RWPE2 (cell line): ENCODE measurements around the gene GJC3.
"Not testable (repeated sequence)": the region's sequence is repeated elsewhere in the genome, so short reads cannot be mapped to it uniquely, and the experiment has no call there.

ENCODE experiments used
- ATAC-seq: fragments of 200-7000 bp; cut with Tn5 transposase; 3 replicates; pipeline ENCODE4 v1.9.1; 2021; ENCODE audit warnings: low read depth
- DNase-seq: peaks from one replicate; pipeline ENCODE4 v3.0.0-alpha.2; 2020; ENCODE audit warnings: low spot score
- H3K27ac ChIP-seq: fragments of 450-650 bp; 2 replicates; pipeline ENCODE4 v1.5.1; 2017; ENCODE audit warnings: mild to moderate bottlenecking; ENCODE audit not compliant: poor library complexity, severe bottlenecking
- H3K27me3 ChIP-seq: fragments of 250-450 bp; sonication (Bioruptor Pico); 2 replicates; pipeline ENCODE4 v1.5.1; 2021; ENCODE audit warnings: mild to moderate bottlenecking, moderate library complexity; ENCODE audit not compliant: insufficient read depth, poor library complexity, severe bottlenecking
- H3K36me3 ChIP-seq: fragments of 250-450 bp; sonication (Bioruptor Pico); 2 replicates; pipeline ENCODE4 v1.5.1; 2020; ENCODE audit warnings: low read depth, mild to moderate bottlenecking, moderate library complexity
- H3K4me1 ChIP-seq: fragments of 250-450 bp; sonication (Bioruptor Pico); 2 replicates; pipeline ENCODE4 v1.5.1; 2021; ENCODE audit warnings: mild to moderate bottlenecking, moderate library complexity; ENCODE audit not compliant: insufficient read depth, poor library complexity, severe bottlenecking
- H3K4me3 ChIP-seq: fragments of 250-450 bp; sonication (Bioruptor Pico); 2 replicates; pipeline ENCODE4 v1.5.1; 2021; ENCODE audit warnings: mild to moderate bottlenecking, moderate library complexity; ENCODE audit not compliant: severe bottlenecking
- H3K9me3 ChIP-seq: fragments of 250-450 bp; sonication (Bioruptor Pico); 2 replicates; pipeline ENCODE4 v1.5.1; 2021; ENCODE audit warnings: mild to moderate bottlenecking, moderate library complexity; ENCODE audit not compliant: severe bottlenecking
- TF ChIP-seq, protein P1 (sequence below): fragments of 450-650 bp; IDR thresholded peaks from one replicate; pipeline ENCODE4 v1.5.1; 2017; ENCODE audit warnings: mild to moderate bottlenecking, moderate library complexity; ENCODE audit not compliant: poor library complexity, severe bottlenecking

The GJC3 gene

GRCh38 chr7:99953649-99954048 lies 24.2 kb upstream of the GJC3 start:
- no peak for ATAC-seq
- TF ChIP-seq, protein P1, sequence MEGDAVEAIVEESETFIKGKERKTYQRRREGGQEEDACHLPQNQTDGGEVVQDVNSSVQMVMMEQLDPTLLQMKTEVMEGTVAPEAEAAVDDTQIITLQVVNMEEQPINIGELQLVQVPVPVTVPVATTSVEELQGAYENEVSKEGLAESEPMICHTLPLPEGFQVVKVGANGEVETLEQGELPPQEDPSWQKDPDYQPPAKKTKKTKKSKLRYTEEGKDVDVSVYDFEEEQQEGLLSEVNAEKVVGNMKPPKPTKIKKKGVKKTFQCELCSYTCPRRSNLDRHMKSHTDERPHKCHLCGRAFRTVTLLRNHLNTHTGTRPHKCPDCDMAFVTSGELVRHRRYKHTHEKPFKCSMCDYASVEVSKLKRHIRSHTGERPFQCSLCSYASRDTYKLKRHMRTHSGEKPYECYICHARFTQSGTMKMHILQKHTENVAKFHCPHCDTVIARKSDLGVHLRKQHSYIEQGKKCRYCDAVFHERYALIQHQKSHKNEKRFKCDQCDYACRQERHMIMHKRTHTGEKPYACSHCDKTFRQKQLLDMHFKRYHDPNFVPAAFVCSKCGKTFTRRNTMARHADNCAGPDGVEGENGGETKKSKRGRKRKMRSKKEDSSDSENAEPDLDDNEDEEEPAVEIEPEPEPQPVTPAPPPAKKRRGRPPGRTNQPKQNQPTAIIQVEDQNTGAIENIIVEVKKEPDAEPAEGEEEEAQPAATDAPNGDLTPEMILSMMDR, result no peak
- no peaks in the 10 kb centered on the region for H3K36me3 ChIP-seq
- H3K4me1 ChIP-seq, result peaks cover 8% of the 10 kb centered on the region
- no peak overlapping the region for H3K27ac ChIP-seq
- H3K27me3 ChIP-seq, result peaks cover 4% of the 10 kb centered on the region
- H3K4me3 ChIP-seq, result no peak overlapping the region
- DNase-seq, result no peak
- H3K9me3 ChIP-seq, result no peaks in the 10 kb centered on the region

- not testable (repeated sequence) for H3K36me3 ChIP-seq, DNase-seq, H3K4me1 ChIP-seq, H3K27me3 ChIP-seq, ATAC-seq, H3K4me3 ChIP-seq, H3K9me3 ChIP-seq, H3K27ac ChIP-seq
These were observed 23.2 kb upstream of the GJC3 start for GRCh38 chr7:99952649-99953048.

GRCh38 chr7:99950819-99951218 lies 21.4 kb upstream of the GJC3 start:
- not testable (repeated sequence) for H3K27me3 ChIP-seq, H3K27ac ChIP-seq, DNase-seq, H3K36me3 ChIP-seq, H3K4me3 ChIP-seq, H3K4me1 ChIP-seq, H3K9me3 ChIP-seq, ATAC-seq

DNA sequence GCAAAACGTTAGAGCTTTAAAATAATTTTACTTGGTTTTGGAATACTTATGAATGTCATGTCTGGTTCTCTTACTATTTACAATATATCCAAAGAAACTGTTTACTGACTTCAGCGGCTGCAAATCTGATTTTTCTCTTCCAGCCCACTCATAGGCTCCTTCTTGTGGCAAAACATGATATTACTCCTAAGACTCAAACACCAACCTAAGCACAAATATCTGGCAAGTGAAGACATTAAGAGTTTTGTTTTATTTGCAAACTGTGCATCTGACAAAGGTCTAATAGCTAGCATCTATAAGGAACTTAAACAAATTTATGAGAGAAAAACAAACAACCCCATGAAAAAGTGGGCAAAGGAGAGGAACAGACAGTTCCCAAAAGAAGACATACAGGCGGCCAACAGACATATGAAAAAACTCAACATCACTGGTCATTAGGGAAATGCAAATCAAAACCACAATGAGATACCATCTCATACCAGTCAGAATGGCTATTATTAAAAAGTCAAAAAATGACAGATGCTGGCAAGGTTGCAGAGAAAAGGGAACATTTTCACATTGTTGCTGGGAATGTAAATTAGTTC lies 20.3 kb upstream of the GJC3 start:
- peaks cover 5% of the 10 kb centered on the region for H3K4me1 ChIP-seq
- no peak overlapping the region for H3K27ac ChIP-seq
- H3K36me3 ChIP-seq, result no peaks in the 10 kb centered on the region
- DNase-seq (no peak), ATAC-seq (no peak)
- H3K9me3 ChIP-seq, result no peaks in the 10 kb centered on the region
- no peaks in the 10 kb centered on the region for H3K27me3 ChIP-seq
- H3K4me3 ChIP-seq, result no peak overlapping the region
- TF ChIP-seq, protein P1, result peak; percentile 33

DNA sequence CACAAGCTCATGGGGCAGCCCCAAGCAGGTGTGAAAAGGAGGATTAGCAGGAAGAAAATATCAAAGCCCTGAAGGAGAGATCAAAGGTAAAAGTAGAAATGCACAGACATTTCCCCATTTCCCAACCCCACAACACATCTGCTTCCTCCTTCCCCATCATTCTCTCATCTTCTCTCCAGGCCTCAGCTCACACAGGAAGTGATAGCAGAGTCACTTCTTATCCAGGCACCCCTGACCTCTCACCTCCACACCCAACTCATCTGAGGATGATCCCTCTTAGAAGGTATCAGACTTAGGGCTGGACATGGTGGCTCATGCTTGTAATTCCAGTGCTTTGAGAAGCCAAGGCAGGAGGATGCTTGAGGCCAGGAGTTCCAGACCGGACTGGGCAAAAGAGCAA lies 18.2 kb upstream of the GJC3 start:
- Histone ChIP-seq H3K4me3 (no peak overlapping the region), H3K27me3 (no peaks in the 10 kb centered on the region), H3K27ac (no peak overlapping the region), H3K36me3 (no peaks in the 10 kb centered on the region), H3K9me3 (no peaks in the 10 kb centered on the region), H3K4me1 (no peaks in the 10 kb centered on the region)
- ATAC-seq (no peak), DNase-seq (no peak)
- TF ChIP-seq, protein P1, result no peak

GRCh38 chr7:99944497-99945070 lies 15.2 kb upstream of the GJC3 start:
- Histone ChIP-seq H3K4me3 (no peak overlapping the region), H3K9me3 (no peaks in the 10 kb centered on the region), H3K36me3 (no peaks in the 10 kb centered on the region), H3K27ac (no peak overlapping the region), H3K4me1 (no peaks in the 10 kb centered on the region), H3K27me3 (no peaks in the 10 kb centered on the region)
- ATAC-seq (no peak), DNase-seq (no peak)
- TF ChIP-seq, protein P1, result no peak
